ENCODE measurements around the gene PLEKHG7. TPM values are rescaled to one million over a fixed set of nuclear protein-coding genes. Genes with fewer than 3 reads are reported as not detected.

PLEKHG7 gene
- total and polyA plus RNA-seq, 9 of the 15 experiments (the other 6 are each of a cell fraction or from before 2014, with no cell fraction given) = 0.03 TPM; not detected in 8

GRCh38 chr12:92814584-92814983, 111.8 kb downstream of the PLEKHG7 start (continued):
- TF ChIP-seq NKRF (IDR thresholded peaks at IDR 0.05; ENCODE audit: borderline replicate concordance) (no peak), TAF1 (IDR thresholded peaks at IDR 0.05; ENCODE audit: control insufficient read depth, extremely low read depth, insufficient read depth, low read length, severe bottlenecking) (no peak), ZBTB2 (IDR thresholded peaks at IDR 0.05) (no peak), TEAD4 (IDR thresholded peaks at IDR 0.05; ENCODE audit: low read length) (no peak), TEAD4 (CRISPR knock-in tag; IDR thresholded peaks at IDR 0.05; ENCODE audit: borderline replicate concordance) (no peak), ZMIZ1 (IDR thresholded peaks at IDR 0.05; ENCODE audit: low read depth in 2 of 2, low read length in 2 of 2) (no peak), ZNF584 (CRISPR knock-in tag; IDR thresholded peaks at IDR 0.05; ENCODE audit: low read depth) (no peak), ZSCAN29 (IDR thresholded peaks at IDR 0.05) (no peak), ILF3 (IDR thresholded peaks at IDR 0.05; ENCODE audit: borderline replicate concordance) (no peak), PML (IDR thresholded peaks at IDR 0.05; ENCODE audit: low read length) (no peak), ZNF707 (CRISPR knock-in tag; conservative IDR thresholded peaks at IDR 0.05) (no peak), SNIP1 (IDR thresholded peaks at IDR 0.05; ENCODE audit: low read depth) (no peak), HOMEZ (CRISPR knock-in tag; IDR thresholded peaks at IDR 0.05) (no peak), CTCF (IDR thresholded peaks at IDR 0.05 in 2 of 3, conservative IDR thresholded peaks at IDR 0.05 in 1 of 3; ENCODE audit: insufficient read depth in 2 of 3, low read depth in 1 of 3, low read length in 3 of 3) (no peak)
